Neutrophil (primary cell): ENCODE results near the gene CUL1.

Source experiments
- H3K27ac ChIP-seq: fragments of 200-600 bp; sonication (generic); 2 replicates; pipeline ENCODE4 v1.5.1; 2016; ENCODE audit warnings: mild to moderate bottlenecking, moderate library complexity
- H3K27me3 ChIP-seq: fragments of 200-600 bp; sonication (generic); 2 replicates; pipeline ENCODE4 v1.6.0; 2016; ENCODE audit warnings: mild to moderate bottlenecking
- H3K36me3 ChIP-seq: fragments of 200-600 bp; sonication (generic); 2 replicates; pipeline ENCODE4 v1.5.1; 2017
- H3K4me1 ChIP-seq, 2 experiments: fragments of 200-600 bp in 1 of 2; sonication (generic) in 1 of 2; 1 replicate in 1 of 2; 2 replicates in 1 of 2; pipeline versions ENCODE4 v1.5.1 to v1.6.1; 2013 to 2016; ENCODE audit warnings: low read depth in 1 of 2, low read length in 1 of 2, mild to moderate bottlenecking in 1 of 2, moderate library complexity in 1 of 2; ENCODE audit not compliant: control insufficient read depth in 1 of 2, insufficient read depth in 1 of 2
- H3K4me3 ChIP-seq, 2 experiments: fragments of 200-600 bp in 1 of 2; sonication (generic) in 1 of 2; 1 replicate in 1 of 2; 2 replicates in 1 of 2; pipeline ENCODE4 v1.5.1; 2013 to 2016; ENCODE audit warnings: low read depth in 1 of 2, low read length in 1 of 2, mild to moderate bottlenecking in 1 of 2, moderate library complexity in 1 of 2
- H3K9me3 ChIP-seq: fragments of 200-600 bp; sonication (generic); 2 replicates; pipeline ENCODE4 v1.5.1; 2016
- TF ChIP-seq, protein P1 (sequence below): fragments of 200-600 bp; sonication (generic); IDR thresholded peaks from 2 replicates; pipeline ENCODE4 v1.5.1; 2016; ENCODE audit warnings: antibody characterized with exemption

Gene CUL1

DNA sequence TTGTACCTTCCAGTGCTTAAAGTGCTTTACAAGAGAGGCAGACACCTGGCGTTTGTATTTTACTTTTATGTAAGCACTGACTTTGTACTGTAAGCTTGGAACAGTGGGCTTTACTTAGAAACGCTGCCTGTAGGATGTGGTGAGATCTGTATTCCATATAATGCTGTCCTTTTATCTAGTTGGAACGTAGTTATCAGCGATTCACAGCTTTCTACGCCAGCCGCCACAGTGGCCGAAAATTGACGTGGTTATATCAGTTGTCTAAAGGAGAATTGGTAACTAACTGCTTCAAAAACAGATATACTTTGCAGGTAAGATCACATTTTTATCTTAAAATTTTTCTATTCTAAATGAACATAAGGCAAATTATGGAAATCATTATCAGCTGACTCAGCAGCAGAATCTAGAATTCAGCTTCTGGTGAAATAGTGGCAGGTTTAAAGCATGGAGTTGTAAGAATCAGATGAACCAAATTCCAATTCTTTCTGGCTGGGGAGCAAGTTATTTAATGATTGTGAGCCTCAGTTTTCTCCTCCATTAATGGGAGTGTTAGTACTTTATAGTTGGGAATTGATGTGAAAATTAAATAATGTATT lies 91.5 kb downstream of the CUL1 start:
- TF ChIP-seq, protein P1, sequence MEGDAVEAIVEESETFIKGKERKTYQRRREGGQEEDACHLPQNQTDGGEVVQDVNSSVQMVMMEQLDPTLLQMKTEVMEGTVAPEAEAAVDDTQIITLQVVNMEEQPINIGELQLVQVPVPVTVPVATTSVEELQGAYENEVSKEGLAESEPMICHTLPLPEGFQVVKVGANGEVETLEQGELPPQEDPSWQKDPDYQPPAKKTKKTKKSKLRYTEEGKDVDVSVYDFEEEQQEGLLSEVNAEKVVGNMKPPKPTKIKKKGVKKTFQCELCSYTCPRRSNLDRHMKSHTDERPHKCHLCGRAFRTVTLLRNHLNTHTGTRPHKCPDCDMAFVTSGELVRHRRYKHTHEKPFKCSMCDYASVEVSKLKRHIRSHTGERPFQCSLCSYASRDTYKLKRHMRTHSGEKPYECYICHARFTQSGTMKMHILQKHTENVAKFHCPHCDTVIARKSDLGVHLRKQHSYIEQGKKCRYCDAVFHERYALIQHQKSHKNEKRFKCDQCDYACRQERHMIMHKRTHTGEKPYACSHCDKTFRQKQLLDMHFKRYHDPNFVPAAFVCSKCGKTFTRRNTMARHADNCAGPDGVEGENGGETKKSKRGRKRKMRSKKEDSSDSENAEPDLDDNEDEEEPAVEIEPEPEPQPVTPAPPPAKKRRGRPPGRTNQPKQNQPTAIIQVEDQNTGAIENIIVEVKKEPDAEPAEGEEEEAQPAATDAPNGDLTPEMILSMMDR, result no peak
- H3K27me3 ChIP-seq, result no peaks in the 10 kb centered on the region
- H3K36me3 ChIP-seq, result peaks cover 83% of the 10 kb centered on the region
- no peak overlapping the region for H3K27ac ChIP-seq
- no peak overlapping the region for H3K4me3 ChIP-seq
- H3K4me1 ChIP-seq, result no peaks in the 10 kb centered on the region
- no peaks in the 10 kb centered on the region for H3K9me3 ChIP-seq

DNA sequence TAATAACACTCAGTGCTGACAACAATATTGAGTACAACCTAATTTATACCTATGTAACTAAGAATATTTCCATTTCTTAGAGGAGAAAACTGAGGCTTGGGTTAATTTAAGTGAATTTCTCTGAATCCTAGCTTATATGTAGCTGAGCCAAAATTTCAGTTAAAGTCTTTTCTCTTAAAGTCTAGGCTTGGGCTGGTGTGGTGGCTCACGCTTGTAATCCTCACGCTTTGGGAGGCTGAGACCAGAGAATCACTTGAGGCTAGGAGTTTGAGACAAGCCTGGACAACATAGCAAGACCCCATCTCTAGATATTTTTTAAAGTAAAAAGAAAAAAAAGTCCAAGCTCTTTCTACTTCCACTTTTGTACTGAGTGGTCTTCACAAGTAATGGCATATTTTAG lies 92.1 kb downstream of the CUL1 start:
- no peak overlapping the region for H3K4me3 ChIP-seq
- H3K4me1 ChIP-seq, result no peaks in the 10 kb centered on the region
- H3K27me3 ChIP-seq, result no peaks in the 10 kb centered on the region
- TF ChIP-seq, protein P1, result no peak
- H3K27ac ChIP-seq, result no peak overlapping the region
- H3K9me3 ChIP-seq, result no peaks in the 10 kb centered on the region
- peaks cover 77% of the 10 kb centered on the region for H3K36me3 ChIP-seq

DNA sequence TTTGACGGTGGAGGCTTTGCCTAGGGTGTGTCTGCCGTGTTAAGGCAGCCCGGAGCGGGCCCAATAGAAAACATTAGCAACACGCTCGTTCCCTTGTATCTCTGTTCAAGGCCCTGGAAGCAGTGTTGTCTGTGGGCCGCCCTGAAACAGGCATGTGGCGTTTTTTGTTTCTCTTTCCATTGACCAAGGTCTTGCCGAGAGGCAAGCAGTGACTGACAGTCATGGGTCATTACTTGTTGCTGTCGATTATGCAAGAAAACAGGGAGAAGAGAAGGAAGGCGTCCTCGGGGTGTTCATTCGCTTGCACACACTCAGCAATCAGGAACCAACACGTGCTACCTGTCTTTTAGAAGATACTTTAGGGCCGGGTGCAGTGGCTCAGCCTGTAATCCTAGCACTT lies 92.8 kb downstream of the CUL1 start:
- Histone ChIP-seq H3K4me3 (no peak overlapping the region), H3K4me1 (no peaks in the 10 kb centered on the region), H3K36me3 (peaks cover 71% of the 10 kb centered on the region), H3K27me3 (no peaks in the 10 kb centered on the region), H3K9me3 (no peaks in the 10 kb centered on the region), H3K27ac (no peak overlapping the region)
- TF ChIP-seq, protein P1, result no peak

DNA sequence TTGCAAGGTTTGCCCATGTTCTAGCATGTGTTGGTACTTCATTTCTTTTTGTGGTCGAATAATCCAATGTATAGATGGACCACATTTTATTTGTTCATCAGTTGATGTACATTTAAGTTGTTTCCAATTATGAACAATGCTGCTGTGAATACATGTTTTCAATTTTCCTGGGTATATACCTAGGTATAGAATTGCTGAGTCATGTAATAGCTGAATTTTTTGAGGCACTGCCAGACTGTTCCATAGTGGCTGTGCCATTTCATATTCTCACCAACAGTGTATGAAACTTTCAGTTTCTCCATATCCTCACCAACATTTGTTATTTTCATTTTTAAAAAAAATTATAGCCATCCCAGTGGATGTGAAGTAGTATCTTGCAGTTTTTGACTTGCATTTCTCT lies 94.9 kb downstream of the CUL1 start:
- Histone ChIP-seq H3K27ac (no peak overlapping the region), H3K4me1 (no peaks in the 10 kb centered on the region), H3K9me3 (no peaks in the 10 kb centered on the region), H3K36me3 (peaks cover 67% of the 10 kb centered on the region), H3K4me3 (no peak overlapping the region), H3K27me3 (no peaks in the 10 kb centered on the region)
- TF ChIP-seq, protein P1, result no peak

DNA sequence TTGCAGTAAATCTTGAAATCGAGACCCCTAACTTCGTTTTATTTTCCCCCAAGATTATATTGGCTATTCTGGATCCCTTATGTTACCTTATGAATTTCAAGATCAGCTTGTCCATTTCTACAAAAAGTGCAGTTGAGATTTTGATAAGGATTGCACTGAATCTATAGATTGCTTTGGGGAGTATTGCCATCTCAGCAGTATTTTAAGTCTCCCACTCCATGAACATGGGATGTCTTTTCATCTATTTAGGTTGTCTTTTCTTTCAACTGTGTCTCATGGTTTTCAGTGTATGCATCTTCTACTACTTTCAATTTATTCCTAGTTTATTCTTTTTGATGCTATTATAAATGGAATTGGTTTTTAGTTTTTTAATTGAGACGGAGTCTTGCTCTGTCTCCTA lies 95.8 kb downstream of the CUL1 start:
- TF ChIP-seq, protein P1, result no peak
- H3K27me3 ChIP-seq, result no peaks in the 10 kb centered on the region
- H3K27ac ChIP-seq, result no peak overlapping the region
- no peaks in the 10 kb centered on the region for H3K4me1 ChIP-seq
- H3K4me3 ChIP-seq, result no peak overlapping the region
- H3K36me3 ChIP-seq, result peaks cover 67% of the 10 kb centered on the region
- H3K9me3 ChIP-seq, result no peaks in the 10 kb centered on the region

DNA sequence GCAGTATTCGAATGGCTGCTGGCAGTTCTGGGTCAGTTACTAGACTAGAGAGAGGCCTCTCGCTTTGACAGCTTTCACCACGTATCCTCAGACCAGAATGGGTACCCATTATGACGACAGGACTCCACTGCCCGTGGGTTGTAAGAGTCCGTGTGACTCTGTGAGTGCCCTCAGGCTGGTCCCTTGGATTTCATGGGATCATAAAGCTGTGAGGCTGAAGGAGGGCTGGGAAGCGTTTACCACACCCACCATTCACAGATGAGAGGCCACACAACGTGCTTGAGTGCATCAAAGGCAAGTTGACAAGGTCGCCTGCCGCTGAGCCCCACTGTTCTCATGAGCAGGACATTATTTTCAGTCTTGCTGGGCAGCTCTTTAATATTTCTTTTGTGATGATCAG lies 98.1 kb downstream of the CUL1 start:
- Histone ChIP-seq H3K36me3 (peaks cover 67% of the 10 kb centered on the region), H3K27me3 (no peaks in the 10 kb centered on the region), H3K4me3 (no peak overlapping the region), H3K4me1 (no peaks in the 10 kb centered on the region), H3K27ac (no peak overlapping the region), H3K9me3 (no peaks in the 10 kb centered on the region)
- TF ChIP-seq, protein P1, result no peak
